ENCODE measurements around the gene GABBR2. TPM values are rescaled to one million over a fixed set of nuclear protein-coding genes. Genes with fewer than 3 reads are reported as not detected.

GABBR2 gene
- polyA plus RNA-seq, 1 donor = 0.69 TPM

GRCh38 chr9:98571643-98572042 lies 137.1 kb downstream of the GABBR2 start:
- no peaks in the 10 kb centered on the region for H3K27me3 ChIP-seq (ENCODE audit: control insufficient read depth, insufficient read depth, low read length)

DNA sequence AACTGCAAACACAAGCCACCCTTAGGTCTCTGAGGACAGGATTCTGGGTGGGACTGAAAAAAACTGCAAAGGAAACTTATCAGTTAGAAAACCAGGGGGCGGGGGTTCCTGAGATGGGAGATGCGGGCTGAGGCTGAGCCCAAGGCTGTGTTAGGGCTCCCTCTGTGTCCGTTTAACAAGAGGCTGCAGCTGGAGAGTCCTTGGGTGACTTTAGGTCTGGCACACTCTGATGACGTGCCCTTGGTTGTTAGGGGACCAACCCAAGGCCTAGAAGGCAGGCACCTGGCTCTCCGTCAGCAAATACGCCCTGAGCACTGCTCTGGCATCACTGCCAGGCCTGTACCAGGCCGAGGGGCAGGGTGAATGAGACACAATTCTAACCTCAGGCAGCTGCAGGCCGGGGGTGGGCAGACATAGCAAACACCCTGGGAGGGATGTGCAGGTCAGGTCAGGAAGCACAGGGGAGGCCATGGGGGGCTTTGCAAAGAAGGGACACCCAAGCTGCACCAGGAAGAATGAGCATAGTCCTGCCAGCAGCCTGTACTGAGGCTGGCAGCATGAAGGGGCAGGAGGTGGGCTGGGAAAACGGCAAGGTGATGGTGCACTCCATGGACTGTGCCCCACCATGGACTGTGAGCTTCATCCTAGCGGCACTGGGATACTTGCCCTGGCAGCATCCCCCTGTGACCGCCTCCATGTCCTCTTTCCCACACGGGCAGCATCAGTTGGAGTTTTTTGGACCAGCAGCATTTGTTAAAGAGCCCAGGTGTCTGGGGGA lies 137.9 kb downstream of the GABBR2 start:
- Histone ChIP-seq H3K4me1 (ENCODE audit: control insufficient read depth, insufficient read depth, low read length) (peaks cover 12% of the 10 kb centered on the region), H3K27me3 (ENCODE audit: control insufficient read depth, insufficient read depth, low read length) (no peaks in the 10 kb centered on the region), H3K36me3 (ENCODE audit: control insufficient read depth, insufficient read depth, low read length) (no peaks in the 10 kb centered on the region), H3K4me3 (ENCODE audit: low read length) (no peak overlapping the region), H3K9me3 (ENCODE audit: control insufficient read depth, low read depth, low read length) (no peaks in the 10 kb centered on the region), H3K27ac (ENCODE audit: low read length) (no peak overlapping the region)
- WGBS (ENCODE audit: insufficient coverage, low lambda C conversion rate) = no CpG with 5 or more reads among the region's 12 CpGs
- DNase-seq = no peak

More at GRCh38 chr9:98571643-98572042, 137.1 kb downstream of the GABBR2 start:
- WGBS (ENCODE audit: insufficient coverage, low lambda C conversion rate) = no CpG with 5 or more reads among the region's 3 CpGs
- Histone ChIP-seq H3K4me1 (ENCODE audit: control insufficient read depth, insufficient read depth, low read length) (peaks cover 12% of the 10 kb centered on the region), H3K27ac (ENCODE audit: low read length) (no peak overlapping the region), H3K36me3 (ENCODE audit: control insufficient read depth, insufficient read depth, low read length) (no peaks in the 10 kb centered on the region), H3K9me3 (ENCODE audit: control insufficient read depth, low read depth, low read length) (no peaks in the 10 kb centered on the region), H3K4me3 (ENCODE audit: low read length) (no peak overlapping the region)
- peak in 1 of 2 donors; percentile 46 for DNase-seq

- WGBS (ENCODE audit: insufficient coverage, low lambda C conversion rate) = no CpG with 5 or more reads among the region's 9 CpGs
- no peak overlapping the region for H3K4me3 ChIP-seq (ENCODE audit: low read length)
- H3K9me3 ChIP-seq (ENCODE audit: control insufficient read depth, low read depth, low read length) = no peaks in the 10 kb centered on the region
- no peaks in the 10 kb centered on the region for H3K36me3 ChIP-seq (ENCODE audit: control insufficient read depth, insufficient read depth, low read length)
- no peak overlapping the region for H3K27ac ChIP-seq (ENCODE audit: low read length)
- H3K4me1 ChIP-seq (ENCODE audit: control insufficient read depth, insufficient read depth, low read length) = peaks cover 12% of the 10 kb centered on the region
- H3K27me3 ChIP-seq (ENCODE audit: control insufficient read depth, insufficient read depth, low read length) = no peaks in the 10 kb centered on the region
- DNase-seq = no peak
Measured at GRCh38 chr9:98570055-98570454, 138.7 kb downstream of the GABBR2 start.

DNA sequence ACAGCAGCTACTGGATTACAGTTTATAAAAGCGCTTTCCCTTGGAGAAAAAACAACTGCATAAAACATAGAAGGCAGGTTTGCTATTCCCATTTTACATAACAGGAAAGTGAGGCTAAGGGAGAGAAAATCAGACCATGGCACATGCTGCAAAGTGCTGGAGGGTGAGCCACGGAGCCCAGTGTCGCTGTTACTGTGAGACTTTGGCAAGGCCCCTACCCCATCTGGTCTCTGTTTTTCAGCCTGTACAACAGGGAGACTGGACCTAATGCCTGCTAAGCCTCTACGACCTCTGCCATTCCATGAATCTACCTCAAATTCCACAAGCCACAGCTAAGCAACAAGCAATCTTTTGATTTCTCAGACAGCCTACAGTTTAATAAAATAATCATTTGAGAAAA lies 139.2 kb downstream of the GABBR2 start:
- Histone ChIP-seq H3K27ac (ENCODE audit: low read length) (no peak overlapping the region), H3K9me3 (ENCODE audit: control insufficient read depth, low read depth, low read length) (no peaks in the 10 kb centered on the region), H3K4me1 (ENCODE audit: control insufficient read depth, insufficient read depth, low read length) (peaks cover 12% of the 10 kb centered on the region), H3K36me3 (ENCODE audit: control insufficient read depth, insufficient read depth, low read length) (no peaks in the 10 kb centered on the region), H3K4me3 (ENCODE audit: low read length) (no peak overlapping the region), H3K27me3 (ENCODE audit: control insufficient read depth, insufficient read depth, low read length) (no peaks in the 10 kb centered on the region)
- DNase-seq = no peak
- WGBS (ENCODE audit: insufficient coverage, low lambda C conversion rate) = 80% methylated on average over 1 of the region's 4 CpGs

- Histone ChIP-seq H3K4me1 (ENCODE audit: control insufficient read depth, insufficient read depth, low read length) (peaks cover 12% of the 10 kb centered on the region), H3K27me3 (ENCODE audit: control insufficient read depth, insufficient read depth, low read length) (no peaks in the 10 kb centered on the region), H3K4me3 (ENCODE audit: low read length) (no peak overlapping the region), H3K36me3 (ENCODE audit: control insufficient read depth, insufficient read depth, low read length) (no peaks in the 10 kb centered on the region), H3K9me3 (ENCODE audit: control insufficient read depth, low read depth, low read length) (no peaks in the 10 kb centered on the region), H3K27ac (ENCODE audit: low read length) (no peak overlapping the region)
- no CpG with 5 or more reads among the region's 6 CpGs for WGBS (ENCODE audit: insufficient coverage, low lambda C conversion rate)
- DNase-seq = no peak
Measured at GRCh38 chr9:98568909-98569469, 139.7 kb downstream of the GABBR2 start.

DNA sequence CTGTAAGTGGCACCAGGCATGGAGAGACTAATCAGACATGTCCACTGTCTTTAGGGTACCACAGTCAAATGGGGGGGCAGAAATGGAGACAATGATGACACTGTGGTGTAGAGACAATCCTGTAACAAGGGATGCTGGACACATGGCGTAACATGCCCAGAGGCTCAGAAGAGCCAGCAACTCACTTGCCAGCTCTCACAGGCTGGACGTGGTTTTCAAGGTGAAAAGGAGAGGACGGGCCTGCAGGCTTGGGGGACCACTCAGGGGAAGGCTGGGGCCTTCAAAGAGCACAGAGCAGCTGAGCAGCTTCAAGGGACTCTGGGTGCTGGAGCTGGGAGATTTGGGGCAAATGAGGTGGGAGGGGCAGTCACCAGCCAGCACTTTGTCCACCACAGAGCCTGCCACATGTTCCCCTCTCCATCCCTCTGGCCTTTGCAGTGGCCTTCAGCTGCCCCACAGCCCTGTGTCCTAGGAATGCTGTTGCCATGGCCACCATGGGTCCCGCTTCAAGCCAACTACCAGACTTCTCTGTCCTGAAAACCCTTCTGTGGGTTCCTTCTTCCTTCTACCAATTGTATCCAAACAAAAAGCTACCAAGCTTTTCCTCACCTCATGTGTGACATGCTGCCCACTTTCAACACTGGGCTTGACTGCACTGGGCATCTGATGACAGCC lies 140.4 kb downstream of the GABBR2 start:
- no peaks in the 10 kb centered on the region for H3K27me3 ChIP-seq (ENCODE audit: control insufficient read depth, insufficient read depth, low read length)
- DNase-seq = no peak
- no peaks in the 10 kb centered on the region for H3K9me3 ChIP-seq (ENCODE audit: control insufficient read depth, low read depth, low read length)
- WGBS (ENCODE audit: insufficient coverage, low lambda C conversion rate) = no CpG with 5 or more reads among the region's 4 CpGs
- no peak overlapping the region for H3K27ac ChIP-seq (ENCODE audit: low read length)
- H3K4me3 ChIP-seq (ENCODE audit: low read length) = no peak overlapping the region
- H3K4me1 ChIP-seq (ENCODE audit: control insufficient read depth, insufficient read depth, low read length) = peaks cover 12% of the 10 kb centered on the region
- H3K36me3 ChIP-seq (ENCODE audit: control insufficient read depth, insufficient read depth, low read length) = no peaks in the 10 kb centered on the region

DNA sequence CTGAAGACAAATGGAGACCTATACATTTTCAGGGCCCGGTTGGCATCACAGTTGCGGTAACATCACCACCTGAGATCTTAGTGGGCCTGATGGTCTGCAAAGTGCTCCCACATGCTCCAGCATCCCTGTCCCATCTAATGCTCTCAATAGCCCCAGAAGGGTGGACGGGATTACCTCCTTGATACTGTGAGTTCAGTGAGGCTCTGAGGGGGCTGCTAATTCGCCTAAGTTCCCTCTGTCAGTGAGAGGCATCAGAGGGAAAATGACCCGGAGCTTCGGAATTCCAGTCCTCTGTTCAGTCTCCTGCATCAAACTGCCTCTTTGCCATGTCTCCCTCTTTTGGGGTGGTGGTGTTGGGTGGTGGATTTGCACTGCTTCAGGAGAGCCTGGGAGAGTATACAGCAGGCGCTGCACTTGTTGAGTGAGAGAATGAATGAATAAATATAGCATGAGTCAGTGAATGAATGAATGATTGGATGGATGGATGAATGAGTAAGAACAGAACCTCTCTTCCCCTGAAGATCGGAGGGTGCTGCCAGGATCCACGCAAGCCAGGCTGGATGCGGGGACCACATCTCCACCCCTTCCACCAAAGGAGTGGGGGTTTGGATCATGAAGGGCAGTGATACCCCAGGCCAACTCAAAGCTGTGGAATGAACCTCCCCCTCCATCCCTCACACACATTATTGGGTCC lies 141.0 kb downstream of the GABBR2 start:
- H3K27ac ChIP-seq (ENCODE audit: low read length) = no peak overlapping the region
- H3K27me3 ChIP-seq (ENCODE audit: control insufficient read depth, insufficient read depth, low read length) = no peaks in the 10 kb centered on the region
- no peak for DNase-seq
- H3K4me1 ChIP-seq (ENCODE audit: control insufficient read depth, insufficient read depth, low read length) = peaks cover 12% of the 10 kb centered on the region
- no peak overlapping the region for H3K4me3 ChIP-seq (ENCODE audit: low read length)
- H3K9me3 ChIP-seq (ENCODE audit: control insufficient read depth, low read depth, low read length) = no peaks in the 10 kb centered on the region
- WGBS (ENCODE audit: insufficient coverage, low lambda C conversion rate) = no CpG with 5 or more reads among the region's 10 CpGs
- no peaks in the 10 kb centered on the region for H3K36me3 ChIP-seq (ENCODE audit: control insufficient read depth, insufficient read depth, low read length)

DNA sequence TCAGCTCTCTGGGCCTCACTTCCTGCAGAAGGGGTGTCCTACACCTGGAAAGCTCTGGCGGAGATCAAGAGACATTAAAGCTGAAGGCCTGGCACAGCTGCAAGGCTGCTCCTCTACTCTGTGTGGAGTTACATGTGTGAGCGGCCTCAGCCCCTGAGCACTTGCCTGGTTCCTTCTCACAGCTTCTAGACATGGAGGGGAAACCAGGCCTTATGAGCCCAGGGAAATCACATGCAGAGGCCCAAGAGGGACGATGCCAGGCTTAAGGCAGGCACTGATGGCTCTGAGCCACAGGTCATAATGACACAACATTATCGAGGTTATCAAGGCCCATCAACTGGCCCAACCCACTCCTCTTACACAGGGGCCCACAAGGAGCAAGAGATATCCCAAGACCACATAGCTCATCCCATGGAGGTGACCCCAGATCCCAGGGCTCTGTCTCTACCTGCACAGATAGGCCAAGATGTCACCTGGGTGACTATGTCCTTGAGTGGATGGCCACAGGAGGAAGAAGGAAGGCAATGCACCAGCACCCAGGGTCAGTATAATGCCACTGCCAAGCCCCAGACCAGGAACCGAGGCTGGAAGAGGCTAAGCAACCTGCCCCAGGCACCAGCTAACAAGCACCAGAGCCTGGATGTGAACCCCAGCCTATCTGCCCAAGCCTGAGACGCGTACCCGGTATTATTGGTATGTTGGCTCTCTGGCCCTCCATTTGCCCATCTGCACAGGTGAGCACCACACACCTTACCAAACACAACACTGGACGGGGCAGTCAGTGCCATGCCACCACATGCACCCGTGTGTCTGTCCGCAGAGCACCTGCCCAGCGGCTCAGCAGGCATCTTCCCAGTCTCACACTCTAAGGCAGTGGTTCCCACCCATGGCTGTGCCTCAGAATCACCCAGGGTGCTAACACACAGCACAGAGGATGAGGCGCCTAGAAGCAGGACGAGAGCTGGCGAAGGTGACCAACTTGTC lies 143.3 kb downstream of the GABBR2 start:
- H3K4me1 ChIP-seq (ENCODE audit: control insufficient read depth, insufficient read depth, low read length) = no peaks in the 10 kb centered on the region
- no peaks in the 10 kb centered on the region for H3K9me3 ChIP-seq (ENCODE audit: control insufficient read depth, low read depth, low read length)
- DNase-seq = no peak
- no CpG with 5 or more reads among the region's 15 CpGs for WGBS (ENCODE audit: insufficient coverage, low lambda C conversion rate)
- H3K27me3 ChIP-seq (ENCODE audit: control insufficient read depth, insufficient read depth, low read length) = no peaks in the 10 kb centered on the region
- no peak overlapping the region for H3K27ac ChIP-seq (ENCODE audit: low read length)
- no peaks in the 10 kb centered on the region for H3K36me3 ChIP-seq (ENCODE audit: control insufficient read depth, insufficient read depth, low read length)
- no peak overlapping the region for H3K4me3 ChIP-seq (ENCODE audit: low read length)

DNA sequence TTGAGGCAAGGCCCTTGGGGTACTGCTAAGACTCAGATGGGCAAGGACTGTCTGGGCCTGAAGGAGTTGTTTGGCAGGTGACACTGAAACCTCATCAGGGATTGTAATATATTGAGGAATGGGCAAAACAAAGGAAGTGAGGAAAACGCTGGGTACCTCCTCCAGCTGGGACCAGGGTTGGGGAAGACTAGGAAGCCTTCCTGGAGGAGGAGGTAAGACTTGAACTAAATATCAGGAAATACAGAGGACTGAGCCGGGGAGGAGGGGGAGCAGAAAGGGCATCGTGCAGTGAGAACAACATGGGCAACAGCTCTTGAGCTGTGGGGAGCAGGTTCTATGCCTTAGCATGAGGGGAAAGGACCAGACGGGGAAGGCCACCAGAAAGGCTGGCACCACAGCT lies 144.0 kb downstream of the GABBR2 start:
- Histone ChIP-seq H3K4me1 (ENCODE audit: control insufficient read depth, insufficient read depth, low read length) (no peaks in the 10 kb centered on the region), H3K9me3 (ENCODE audit: control insufficient read depth, low read depth, low read length) (no peaks in the 10 kb centered on the region), H3K4me3 (ENCODE audit: low read length) (no peak overlapping the region), H3K36me3 (ENCODE audit: control insufficient read depth, insufficient read depth, low read length) (no peaks in the 10 kb centered on the region), H3K27ac (ENCODE audit: low read length) (no peak overlapping the region), H3K27me3 (ENCODE audit: control insufficient read depth, insufficient read depth, low read length) (no peaks in the 10 kb centered on the region)
- no peak for DNase-seq
- 100% methylated on average over 1 of the region's 4 CpGs for WGBS (ENCODE audit: insufficient coverage, low lambda C conversion rate)
